PC-3 (cell line): ENCODE results near the gene RHBDD1.

Experiments used
- EZH2 ChIP-seq: fragments of 300-600 bp; sonication (generic); IDR thresholded peaks from one replicate; pipeline ENCODE4 v1.6.1; 2017; ENCODE audit warnings: antibody characterized with exemption, mild to moderate bottlenecking, low read length; ENCODE audit not compliant: unreplicated experiment
- TF ChIP-seq, protein P1 (sequence below): fragments of 300-600 bp; sonication (generic); conservative IDR thresholded peaks from 2 replicates; pipeline ENCODE4 v1.5.1; 2017; ENCODE audit warnings: antibody characterized with exemption, low read depth, mild to moderate bottlenecking, low read length

DNA sequence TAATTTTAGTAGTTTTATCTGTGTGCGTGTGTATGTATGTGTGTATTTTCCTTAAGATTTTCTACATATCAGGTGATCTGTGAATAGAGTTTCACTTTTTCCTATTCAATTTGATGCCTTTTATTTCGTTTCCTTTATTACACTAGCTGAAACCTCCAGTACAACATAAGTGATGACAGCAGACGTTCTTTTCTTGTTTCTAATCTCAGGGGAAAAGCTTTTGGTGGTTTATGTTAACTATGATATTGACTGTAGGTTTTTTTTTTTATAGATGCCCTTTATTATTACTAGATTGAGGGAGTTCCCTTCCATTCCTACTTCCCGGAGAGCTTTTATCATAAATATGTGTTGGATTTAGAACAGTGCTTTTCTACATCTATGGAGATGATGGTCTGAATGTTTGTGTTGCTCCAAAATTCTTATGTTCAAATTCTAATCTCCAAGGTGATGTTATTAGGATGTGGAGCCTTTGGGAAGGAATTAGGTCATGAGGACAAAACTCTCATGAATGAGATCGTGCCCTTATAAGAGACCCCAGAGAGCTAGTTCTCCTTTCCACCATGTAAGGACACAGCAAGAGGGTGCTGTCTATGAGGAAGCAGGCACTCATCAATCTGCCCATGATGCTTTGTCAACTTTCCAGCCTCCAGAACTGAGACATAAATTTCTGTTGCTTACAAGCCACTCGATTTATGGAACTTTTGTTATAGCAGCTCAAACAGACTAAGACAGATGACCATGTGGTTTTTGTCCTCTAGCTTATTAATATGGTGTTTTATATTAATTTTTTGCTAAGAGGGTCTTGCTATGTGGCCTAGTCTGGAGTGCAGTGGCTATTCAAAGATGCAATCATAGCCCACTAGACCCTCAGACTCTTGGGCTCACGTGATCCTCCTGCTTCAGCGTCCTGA lies 5.9 kb upstream of the RHBDD1 start:
- TF ChIP-seq, protein P1, sequence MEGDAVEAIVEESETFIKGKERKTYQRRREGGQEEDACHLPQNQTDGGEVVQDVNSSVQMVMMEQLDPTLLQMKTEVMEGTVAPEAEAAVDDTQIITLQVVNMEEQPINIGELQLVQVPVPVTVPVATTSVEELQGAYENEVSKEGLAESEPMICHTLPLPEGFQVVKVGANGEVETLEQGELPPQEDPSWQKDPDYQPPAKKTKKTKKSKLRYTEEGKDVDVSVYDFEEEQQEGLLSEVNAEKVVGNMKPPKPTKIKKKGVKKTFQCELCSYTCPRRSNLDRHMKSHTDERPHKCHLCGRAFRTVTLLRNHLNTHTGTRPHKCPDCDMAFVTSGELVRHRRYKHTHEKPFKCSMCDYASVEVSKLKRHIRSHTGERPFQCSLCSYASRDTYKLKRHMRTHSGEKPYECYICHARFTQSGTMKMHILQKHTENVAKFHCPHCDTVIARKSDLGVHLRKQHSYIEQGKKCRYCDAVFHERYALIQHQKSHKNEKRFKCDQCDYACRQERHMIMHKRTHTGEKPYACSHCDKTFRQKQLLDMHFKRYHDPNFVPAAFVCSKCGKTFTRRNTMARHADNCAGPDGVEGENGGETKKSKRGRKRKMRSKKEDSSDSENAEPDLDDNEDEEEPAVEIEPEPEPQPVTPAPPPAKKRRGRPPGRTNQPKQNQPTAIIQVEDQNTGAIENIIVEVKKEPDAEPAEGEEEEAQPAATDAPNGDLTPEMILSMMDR, result no peak
- no peak for TF ChIP-seq EZH2
